GM12874 (cell line): ENCODE measurements around the gene LCN10.

Experiments used
- CTCF ChIP-seq: IDR thresholded peaks from 2 replicates; pipeline ENCODE4 v1.5.1; 2011; ENCODE audit warnings: low read depth, mild to moderate bottlenecking, control low read depth, low read length, moderate library complexity; ENCODE audit not compliant: insufficient read depth

LCN10 gene

GRCh38 chr9:136720251-136720897 is 22.4 kb downstream of the LCN10 start:
- TF ChIP-seq CTCF = no peak

GRCh38 chr9:136719195-136719880 is 23.4 kb downstream of the LCN10 start:
- no peak for TF ChIP-seq CTCF

- no peak for TF ChIP-seq CTCF
Observed at GRCh38 chr9:136718345-136719194, 24.2 kb downstream of the LCN10 start.

- no peak for TF ChIP-seq CTCF
Observed at GRCh38 chr9:136717399-136717798, 25.3 kb downstream of the LCN10 start.

- no peak for TF ChIP-seq CTCF
Observed at GRCh38 chr9:136714893-136715274, 27.9 kb downstream of the LCN10 start.

GRCh38 chr9:136714096-136714892 is 28.4 kb downstream of the LCN10 start:
- no peak for TF ChIP-seq CTCF

GRCh38 chr9:136713550-136713949 is 29.2 kb downstream of the LCN10 start:
- no peak for TF ChIP-seq CTCF
